GM23338 (cell line): ENCODE data around the gene LRP1B. TPM values are rescaled to one million over a fixed set of nuclear protein-coding genes. Genes with fewer than 3 reads are reported as not detected.

Experiments used
- ATAC-seq: fragments of 200-7000 bp; cut with Tn5 transposase; 3 replicates; pipeline ENCODE4 v1.9.1; 2020
- DNase-seq: peaks from one replicate; pipeline ENCODE4 v3.0.0-alpha.2; 2015; ENCODE audit warnings: low spot score
- H2AFZ ChIP-seq: fragments of 200-600 bp; sonication (generic); 2 replicates; pipeline ENCODE4 v1.8.0; 2016; ENCODE audit warnings: antibody characterized with exemption, mild to moderate bottlenecking, moderate library complexity
- H3F3A ChIP-seq: fragments of 200-600 bp; sonication (generic); replicated peaks from 2 replicates; pipeline ENCODE4 v1.8.0; 2017; ENCODE audit warnings: antibody characterized with exemption, mixed run types, low read depth
- H3K27ac ChIP-seq: fragments of 200-600 bp; sonication (generic); 2 replicates; pipeline ENCODE4 v1.6.1; 2016; ENCODE audit warnings: low read depth
- H3K27me3 ChIP-seq: fragments of 200-600 bp; sonication (generic); 2 replicates; pipeline ENCODE4 v1.8.0; 2016; ENCODE audit warnings: mild to moderate bottlenecking, mixed run types, moderate library complexity; ENCODE audit not compliant: insufficient read depth
- H3K36me3 ChIP-seq: fragments of 200-600 bp; sonication (generic); 2 replicates; pipeline ENCODE4 v1.8.0; 2016; ENCODE audit warnings: mild to moderate bottlenecking; ENCODE audit not compliant: insufficient read depth
- H3K4me1 ChIP-seq: fragments of 200-600 bp; sonication (generic); 2 replicates; pipeline ENCODE4 v1.8.0; 2016; ENCODE audit warnings: mild to moderate bottlenecking, moderate library complexity; ENCODE audit not compliant: insufficient read depth
- H3K4me2 ChIP-seq: fragments of 200-600 bp; sonication (generic); 2 replicates; pipeline ENCODE4 v1.7.1; 2017; ENCODE audit warnings: mixed run types
- H3K4me3 ChIP-seq: fragments of 200-600 bp; sonication (generic); 2 replicates; pipeline ENCODE4 v1.6.1; 2016; ENCODE audit warnings: mixed run types
- H3K79me2 ChIP-seq: fragments of 200-600 bp; sonication (generic); replicated peaks from 2 replicates; pipeline ENCODE4 v1.8.0; 2017; ENCODE audit warnings: mild to moderate bottlenecking; ENCODE audit not compliant: insufficient read depth
- H3K9me2 ChIP-seq: fragments of 200-600 bp; sonication (generic); 2 replicates; pipeline ENCODE4 v1.8.0; 2017; ENCODE audit not compliant: insufficient read depth
- H4K20me1 ChIP-seq: fragments of 200-600 bp; sonication (generic); replicated peaks from 2 replicates; pipeline ENCODE4 v1.8.0; 2017; ENCODE audit warnings: mild to moderate bottlenecking; ENCODE audit not compliant: insufficient read depth
- H3K27ac Mint-ChIP-seq: 2 replicates; pipeline ENCODE4 v1.8.0; 2020; ENCODE audit warnings: inconsistent platforms, mild to moderate bottlenecking, moderate library complexity, mixed read lengths
- H3K27me3 Mint-ChIP-seq: 3 replicates; pipeline ENCODE4 v1.8.0; 2022; ENCODE audit warnings: low read depth, mild to moderate bottlenecking, moderate library complexity, mixed read lengths, inconsistent platforms; ENCODE audit not compliant: insufficient read depth, poor library complexity
- H3K36me3 Mint-ChIP-seq: 3 replicates; pipeline ENCODE4 v1.8.0; 2021; ENCODE audit warnings: low read depth, mild to moderate bottlenecking, inconsistent platforms, moderate library complexity, mixed read lengths
- H3K4me1 Mint-ChIP-seq: 3 replicates; pipeline ENCODE4 v1.8.0; 2020; ENCODE audit warnings: mild to moderate bottlenecking, inconsistent platforms, mixed read lengths
- H3K4me3 Mint-ChIP-seq: 3 replicates; pipeline ENCODE4 v1.8.0; 2021; ENCODE audit warnings: moderate library complexity, mild to moderate bottlenecking, inconsistent platforms, mixed read lengths
- H3K9me3 Mint-ChIP-seq: 3 replicates; pipeline ENCODE4 v1.8.0; 2020; ENCODE audit warnings: moderate library complexity, mild to moderate bottlenecking, inconsistent platforms, mixed read lengths
- CREB1 ChIP-seq: fragments of 250-450 bp; sonication (Bioruptor Pico); IDR thresholded peaks from 2 replicates; pipeline ENCODE4 v1.5.0; 2020; ENCODE audit warnings: low read depth, mild to moderate bottlenecking, moderate library complexity
- EZH2 ChIP-seq: fragments of 200-600 bp; sonication (generic); IDR thresholded peaks from one replicate; pipeline ENCODE4 v1.8.0; 2017; ENCODE audit warnings: antibody characterized with exemption, mild to moderate bottlenecking, low read depth; ENCODE audit not compliant: unreplicated experiment
- EZH2phosphoT487 ChIP-seq: fragments of 200-600 bp; sonication (generic); IDR thresholded peaks from one replicate; pipeline ENCODE4 v1.8.1; 2018; ENCODE audit warnings: antibody characterized with exemption; ENCODE audit not compliant: unreplicated experiment
- JUNB ChIP-seq: IDR thresholded peaks from one replicate; pipeline ENCODE4 v1.6.1; 2016; ENCODE audit warnings: antibody characterized with exemption; ENCODE audit not compliant: unreplicated experiment
- NANOG ChIP-seq: IDR thresholded peaks from 2 replicates; pipeline ENCODE4 v1.6.1; 2016; ENCODE audit warnings: antibody characterized with exemption, borderline replicate concordance
- POLR2AphosphoS5 ChIP-seq: IDR thresholded peaks from 2 replicates; pipeline ENCODE4 v1.6.1; 2016; ENCODE audit warnings: antibody characterized with exemption, low read depth
- STAT1 ChIP-seq: IDR thresholded peaks from one replicate; pipeline ENCODE4 v1.6.1; 2016; ENCODE audit warnings: antibody characterized with exemption; ENCODE audit not compliant: unreplicated experiment
- ZNF114 ChIP-seq: fragments of 250-450 bp; sonication (Bioruptor Pico); IDR thresholded peaks from 2 replicates; pipeline ENCODE4 v1.5.0; 2020; ENCODE audit warnings: mild to moderate bottlenecking, moderate library complexity
- ZNF331 ChIP-seq: fragments of 250-450 bp; sonication (Bioruptor Pico); IDR thresholded peaks from 2 replicates; pipeline ENCODE4 v1.5.0; 2020; ENCODE audit warnings: low read depth, mild to moderate bottlenecking, moderate library complexity
- polyA plus RNA-seq: library from polyadenylated mRNA; unstranded; fragments of >200 nt; fragmentation: Nextera tagmentation; extraction: Ambion mirVana; gene quantifications from 2 replicates; pipeline ENCODE4 v1.2.1, GENCODE V29; 2016
- total RNA-seq: library from RNA; depleted of rRNA; stranded (reverse); fragments of >200 nt; shearing (Covaris generic); gene quantifications from 2 replicates; pipeline ENCODE4 v1.2.3, GENCODE V29; 2014
- TF ChIP-seq, protein P1 (sequence below): IDR thresholded peaks from 2 replicates; pipeline ENCODE4 v1.6.1; 2016; ENCODE audit warnings: antibody characterized with exemption
- TF ChIP-seq, protein P2 (sequence below): IDR thresholded peaks from one replicate; pipeline ENCODE4 v1.6.1; 2018; ENCODE audit warnings: antibody characterized with exemption; ENCODE audit not compliant: unreplicated experiment
- TF ChIP-seq, protein P3 (sequence below): fragments of 250-450 bp; sonication (Bioruptor Pico); IDR thresholded peaks from 2 replicates; pipeline ENCODE4 v1.5.0; 2020; ENCODE audit warnings: mild to moderate bottlenecking, moderate library complexity

Gene LRP1B
- total and polyA plus RNA-seq, 2 experiments from 2014 or later: 0.15 to 0.97 TPM

DNA sequence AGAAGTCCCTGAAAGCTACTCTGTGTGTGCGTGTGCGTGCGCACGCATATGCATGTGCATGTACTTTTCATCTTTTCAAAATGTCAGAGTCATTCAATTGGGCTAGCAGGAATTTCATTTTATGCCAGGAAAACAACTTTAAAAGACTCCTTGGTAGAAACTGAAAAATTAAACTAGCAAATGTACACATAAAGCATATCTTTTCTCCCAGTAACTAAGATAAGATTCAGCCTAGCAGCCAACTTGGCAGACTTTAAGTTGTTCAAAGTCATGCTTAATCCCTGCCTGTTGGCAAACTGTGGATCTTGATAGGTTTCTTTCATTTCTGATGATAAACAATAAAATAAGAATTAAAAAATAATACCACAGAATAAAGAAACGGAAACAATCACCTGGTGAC, 1129.1 kb downstream of the LRP1B start:
- Histone ChIP-seq H2AFZ (peak overlapping the region; percentile 24; the same call in 1 of the 2 replicates), H3K4me1 (no peaks in the 10 kb centered on the region), H3K4me2 (no peak overlapping the region), H3K79me2 (no peaks in the 10 kb centered on the region), H3K36me3 (no peaks in the 10 kb centered on the region), H3F3A (no peaks in the 10 kb centered on the region), H3K27ac (no peak overlapping the region), H4K20me1 (no peaks in the 10 kb centered on the region), H3K9me2 (no peaks in the 10 kb centered on the region), H3K27me3 (no peaks in the 10 kb centered on the region), H3K4me3 (no peak overlapping the region)
- TF ChIP-seq EZH2 (no peak), JUNB (no peak), CREB1 (CRISPR knock-in tag) (no peak), ZNF331 (CRISPR knock-in tag) (no peak), ZNF114 (CRISPR knock-in tag) (no peak), EZH2phosphoT487 (no peak), POLR2AphosphoS5 (no peak), NANOG (no peak), STAT1 (no peak)
- TF ChIP-seq, protein P1, sequence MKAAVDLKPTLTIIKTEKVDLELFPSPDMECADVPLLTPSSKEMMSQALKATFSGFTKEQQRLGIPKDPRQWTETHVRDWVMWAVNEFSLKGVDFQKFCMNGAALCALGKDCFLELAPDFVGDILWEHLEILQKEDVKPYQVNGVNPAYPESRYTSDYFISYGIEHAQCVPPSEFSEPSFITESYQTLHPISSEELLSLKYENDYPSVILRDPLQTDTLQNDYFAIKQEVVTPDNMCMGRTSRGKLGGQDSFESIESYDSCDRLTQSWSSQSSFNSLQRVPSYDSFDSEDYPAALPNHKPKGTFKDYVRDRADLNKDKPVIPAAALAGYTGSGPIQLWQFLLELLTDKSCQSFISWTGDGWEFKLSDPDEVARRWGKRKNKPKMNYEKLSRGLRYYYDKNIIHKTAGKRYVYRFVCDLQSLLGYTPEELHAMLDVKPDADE: no peak
- TF ChIP-seq, protein P2, sequence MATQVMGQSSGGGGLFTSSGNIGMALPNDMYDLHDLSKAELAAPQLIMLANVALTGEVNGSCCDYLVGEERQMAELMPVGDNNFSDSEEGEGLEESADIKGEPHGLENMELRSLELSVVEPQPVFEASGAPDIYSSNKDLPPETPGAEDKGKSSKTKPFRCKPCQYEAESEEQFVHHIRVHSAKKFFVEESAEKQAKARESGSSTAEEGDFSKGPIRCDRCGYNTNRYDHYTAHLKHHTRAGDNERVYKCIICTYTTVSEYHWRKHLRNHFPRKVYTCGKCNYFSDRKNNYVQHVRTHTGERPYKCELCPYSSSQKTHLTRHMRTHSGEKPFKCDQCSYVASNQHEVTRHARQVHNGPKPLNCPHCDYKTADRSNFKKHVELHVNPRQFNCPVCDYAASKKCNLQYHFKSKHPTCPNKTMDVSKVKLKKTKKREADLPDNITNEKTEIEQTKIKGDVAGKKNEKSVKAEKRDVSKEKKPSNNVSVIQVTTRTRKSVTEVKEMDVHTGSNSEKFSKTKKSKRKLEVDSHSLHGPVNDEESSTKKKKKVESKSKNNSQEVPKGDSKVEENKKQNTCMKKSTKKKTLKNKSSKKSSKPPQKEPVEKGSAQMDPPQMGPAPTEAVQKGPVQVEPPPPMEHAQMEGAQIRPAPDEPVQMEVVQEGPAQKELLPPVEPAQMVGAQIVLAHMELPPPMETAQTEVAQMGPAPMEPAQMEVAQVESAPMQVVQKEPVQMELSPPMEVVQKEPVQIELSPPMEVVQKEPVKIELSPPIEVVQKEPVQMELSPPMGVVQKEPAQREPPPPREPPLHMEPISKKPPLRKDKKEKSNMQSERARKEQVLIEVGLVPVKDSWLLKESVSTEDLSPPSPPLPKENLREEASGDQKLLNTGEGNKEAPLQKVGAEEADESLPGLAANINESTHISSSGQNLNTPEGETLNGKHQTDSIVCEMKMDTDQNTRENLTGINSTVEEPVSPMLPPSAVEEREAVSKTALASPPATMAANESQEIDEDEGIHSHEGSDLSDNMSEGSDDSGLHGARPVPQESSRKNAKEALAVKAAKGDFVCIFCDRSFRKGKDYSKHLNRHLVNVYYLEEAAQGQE: no peak
- TF ChIP-seq, protein P3, sequence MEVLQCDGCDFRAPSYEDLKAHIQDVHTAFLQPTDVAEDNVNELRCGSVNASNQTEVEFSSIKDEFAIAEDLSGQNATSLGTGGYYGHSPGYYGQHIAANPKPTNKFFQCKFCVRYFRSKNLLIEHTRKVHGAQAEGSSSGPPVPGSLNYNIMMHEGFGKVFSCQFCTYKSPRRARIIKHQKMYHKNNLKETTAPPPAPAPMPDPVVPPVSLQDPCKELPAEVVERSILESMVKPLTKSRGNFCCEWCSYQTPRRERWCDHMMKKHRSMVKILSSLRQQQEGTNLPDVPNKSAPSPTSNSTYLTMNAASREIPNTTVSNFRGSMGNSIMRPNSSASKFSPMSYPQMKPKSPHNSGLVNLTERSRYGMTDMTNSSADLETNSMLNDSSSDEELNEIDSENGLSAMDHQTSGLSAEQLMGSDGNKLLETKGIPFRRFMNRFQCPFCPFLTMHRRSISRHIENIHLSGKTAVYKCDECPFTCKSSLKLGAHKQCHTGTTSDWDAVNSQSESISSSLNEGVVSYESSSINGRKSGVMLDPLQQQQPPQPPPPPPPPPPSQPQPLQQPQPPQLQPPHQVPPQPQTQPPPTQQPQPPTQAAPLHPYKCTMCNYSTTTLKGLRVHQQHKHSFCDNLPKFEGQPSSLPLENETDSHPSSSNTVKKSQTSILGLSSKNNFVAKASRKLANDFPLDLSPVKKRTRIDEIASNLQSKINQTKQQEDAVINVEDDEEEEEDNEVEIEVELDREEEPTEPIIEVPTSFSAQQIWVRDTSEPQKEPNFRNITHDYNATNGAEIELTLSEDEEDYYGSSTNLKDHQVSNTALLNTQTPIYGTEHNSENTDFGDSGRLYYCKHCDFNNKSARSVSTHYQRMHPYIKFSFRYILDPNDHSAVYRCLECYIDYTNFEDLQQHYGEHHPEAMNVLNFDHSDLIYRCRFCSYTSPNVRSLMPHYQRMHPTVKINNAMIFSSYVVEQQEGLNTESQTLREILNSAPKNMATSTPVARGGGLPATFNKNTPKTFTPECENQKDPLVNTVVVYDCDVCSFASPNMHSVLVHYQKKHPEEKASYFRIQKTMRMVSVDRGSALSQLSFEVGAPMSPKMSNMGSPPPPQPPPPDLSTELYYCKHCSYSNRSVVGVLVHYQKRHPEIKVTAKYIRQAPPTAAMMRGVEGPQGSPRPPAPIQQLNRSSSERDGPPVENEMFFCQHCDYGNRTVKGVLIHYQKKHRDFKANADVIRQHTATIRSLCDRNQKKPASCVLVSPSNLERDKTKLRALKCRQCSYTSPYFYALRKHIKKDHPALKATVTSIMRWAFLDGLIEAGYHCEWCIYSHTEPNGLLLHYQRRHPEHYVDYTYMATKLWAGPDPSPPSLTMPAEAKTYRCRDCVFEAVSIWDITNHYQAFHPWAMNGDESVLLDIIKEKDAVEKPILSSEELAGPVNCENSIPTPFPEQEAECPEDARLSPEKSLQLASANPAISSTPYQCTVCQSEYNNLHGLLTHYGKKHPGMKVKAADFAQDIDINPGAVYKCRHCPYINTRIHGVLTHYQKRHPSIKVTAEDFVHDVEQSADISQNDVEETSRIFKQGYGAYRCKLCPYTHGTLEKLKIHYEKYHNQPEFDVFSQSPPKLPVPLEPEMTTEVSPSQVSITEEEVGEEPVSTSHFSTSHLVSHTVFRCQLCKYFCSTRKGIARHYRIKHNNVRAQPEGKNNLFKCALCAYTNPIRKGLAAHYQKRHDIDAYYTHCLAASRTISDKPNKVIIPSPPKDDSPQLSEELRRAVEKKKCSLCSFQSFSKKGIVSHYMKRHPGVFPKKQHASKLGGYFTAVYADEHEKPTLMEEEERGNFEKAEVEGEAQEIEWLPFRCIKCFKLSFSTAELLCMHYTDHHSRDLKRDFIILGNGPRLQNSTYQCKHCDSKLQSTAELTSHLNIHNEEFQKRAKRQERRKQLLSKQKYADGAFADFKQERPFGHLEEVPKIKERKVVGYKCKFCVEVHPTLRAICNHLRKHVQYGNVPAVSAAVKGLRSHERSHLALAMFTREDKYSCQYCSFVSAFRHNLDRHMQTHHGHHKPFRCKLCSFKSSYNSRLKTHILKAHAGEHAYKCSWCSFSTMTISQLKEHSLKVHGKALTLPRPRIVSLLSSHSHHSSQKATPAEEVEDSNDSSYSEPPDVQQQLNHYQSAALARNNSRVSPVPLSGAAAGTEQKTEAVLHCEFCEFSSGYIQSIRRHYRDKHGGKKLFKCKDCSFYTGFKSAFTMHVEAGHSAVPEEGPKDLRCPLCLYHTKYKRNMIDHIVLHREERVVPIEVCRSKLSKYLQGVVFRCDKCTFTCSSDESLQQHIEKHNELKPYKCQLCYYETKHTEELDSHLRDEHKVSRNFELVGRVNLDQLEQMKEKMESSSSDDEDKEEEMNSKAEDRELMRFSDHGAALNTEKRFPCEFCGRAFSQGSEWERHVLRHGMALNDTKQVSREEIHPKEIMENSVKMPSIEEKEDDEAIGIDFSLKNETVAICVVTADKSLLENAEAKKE: no peak
- no peak overlapping the region for H3K4me3 Mint-ChIP-seq
- peaks cover 2% of the 10 kb centered on the region; the same call in 1 of the 3 replicates for H3K4me1 Mint-ChIP-seq
- H3K27ac Mint-ChIP-seq: no peak overlapping the region
- no peaks in the 10 kb centered on the region for H3K27me3 Mint-ChIP-seq
- peaks cover 3% of the 10 kb centered on the region; the same call in 1 of the 3 replicates for H3K9me3 Mint-ChIP-seq
- DNase-seq (no peak), ATAC-seq (no peak)
- peaks cover 3% of the 10 kb centered on the region; the same call in 1 of the 3 replicates for H3K36me3 Mint-ChIP-seq
